ENCODE data around the gene GOLGA6C.
"Not testable (repeated sequence)": the region's sequence is repeated elsewhere in the genome, so short reads cannot be mapped to it uniquely, and the experiment has no call there.

GRCh38 chr15:75300026-75300425 is 41.9 kb downstream of the GOLGA6C start:
- not testable (repeated sequence) for TF ChIP-seq CTCF (conservative IDR thresholded peaks at IDR 0.05 in 1 of 2, IDR thresholded peaks at IDR 0.05 in 1 of 2; ENCODE audit: extremely low read depth in 1 of 2, insufficient read depth in 1 of 2, low read depth in 1 of 2, low read length in 2 of 2); EZH2 (IDR thresholded peaks at IDR 0.05; ENCODE audit: borderline replicate concordance, low read length)

Measured in mammary epithelial cell (primary cell).